SH-SY5Y (cell line): ENCODE measurements around the gene NHSL1.

ENCODE experiments used
- GATA2 ChIP-seq: IDR thresholded peaks from 2 replicates; pipeline ENCODE4 v1.6.1; 2011; ENCODE audit warnings: mild to moderate bottlenecking, low read depth, low read length
- GATA3 ChIP-seq: IDR thresholded peaks from 2 replicates; pipeline ENCODE4 v1.6.1; 2011; ENCODE audit warnings: low read depth, mild to moderate bottlenecking, low read length, moderate library complexity

DNA sequence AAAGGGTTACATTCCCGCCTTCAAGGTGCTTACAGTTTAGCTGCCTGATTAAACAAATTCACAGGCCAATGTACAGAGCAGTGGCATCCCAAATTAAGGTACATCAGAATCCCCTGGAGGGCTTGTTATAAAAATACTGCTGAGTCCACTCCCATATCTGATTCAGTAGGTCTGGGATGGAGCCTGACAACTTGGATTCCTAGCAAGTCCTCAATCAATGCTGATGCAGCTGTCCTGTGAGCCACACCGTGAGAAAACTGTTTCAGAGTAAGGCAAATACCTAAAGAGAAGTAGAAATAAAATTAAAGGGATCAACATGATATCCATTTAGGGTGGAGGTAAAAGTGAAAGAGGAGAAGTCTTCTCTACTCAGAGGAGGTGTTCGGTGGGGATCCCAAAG lies 16.5 kb downstream of the NHSL1 start:
- TF ChIP-seq GATA2 (no peak), GATA3 (no peak)
